ENCODE data around the gene SCO2.
A peak's percentile ranks its signal among the peaks of the same experiment; 100 is the strongest.

The SCO2 gene, protein sequence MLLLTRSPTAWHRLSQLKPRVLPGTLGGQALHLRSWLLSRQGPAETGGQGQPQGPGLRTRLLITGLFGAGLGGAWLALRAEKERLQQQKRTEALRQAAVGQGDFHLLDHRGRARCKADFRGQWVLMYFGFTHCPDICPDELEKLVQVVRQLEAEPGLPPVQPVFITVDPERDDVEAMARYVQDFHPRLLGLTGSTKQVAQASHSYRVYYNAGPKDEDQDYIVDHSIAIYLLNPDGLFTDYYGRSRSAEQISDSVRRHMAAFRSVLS

DNA sequence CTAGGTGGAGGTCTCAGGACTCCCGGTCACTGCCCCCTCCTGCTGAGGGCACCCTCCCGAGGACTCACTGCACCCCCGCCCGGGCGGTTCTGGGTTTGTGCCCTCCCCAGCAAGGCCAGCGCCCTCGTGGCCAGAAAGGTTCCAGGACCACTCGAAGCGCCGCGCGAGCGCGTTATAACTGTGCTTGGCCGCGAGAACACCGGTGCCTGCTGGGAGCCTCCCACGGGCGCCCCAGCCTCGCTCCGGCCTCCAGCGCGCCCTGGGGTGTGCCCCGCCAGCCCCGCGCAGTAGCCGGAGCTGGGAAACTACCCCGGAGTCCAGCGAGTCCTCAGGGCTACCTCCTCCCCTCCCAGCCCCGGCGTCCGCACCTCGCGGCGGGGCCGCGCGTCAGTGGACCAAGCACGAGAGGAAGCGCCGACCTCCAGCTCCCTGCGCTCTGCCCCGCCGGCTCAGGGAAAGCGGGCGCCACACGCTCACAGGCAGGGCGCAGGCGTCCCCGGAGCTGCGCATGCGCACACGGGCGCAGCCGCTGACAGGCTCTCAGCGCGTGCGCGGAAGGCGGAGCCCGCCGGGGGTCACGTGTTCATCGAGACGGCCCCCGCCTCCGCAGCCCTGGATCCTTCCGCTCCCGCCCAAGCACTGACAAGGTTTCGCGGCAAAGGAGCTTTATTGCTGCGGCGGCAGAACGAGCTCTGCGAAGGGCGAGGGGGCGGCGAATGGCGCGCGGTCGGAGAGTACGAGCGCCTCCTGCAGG, at the start of gene SCO2:
SCO2 (minus strand) TSS at position 495 of the 754 bp plus-strand sequence. CDS start 1,187 bp downstream, outside the sequence.
- peak; percentile 95 for DNase-seq (ENCODE audit: low read depth)

DNA sequence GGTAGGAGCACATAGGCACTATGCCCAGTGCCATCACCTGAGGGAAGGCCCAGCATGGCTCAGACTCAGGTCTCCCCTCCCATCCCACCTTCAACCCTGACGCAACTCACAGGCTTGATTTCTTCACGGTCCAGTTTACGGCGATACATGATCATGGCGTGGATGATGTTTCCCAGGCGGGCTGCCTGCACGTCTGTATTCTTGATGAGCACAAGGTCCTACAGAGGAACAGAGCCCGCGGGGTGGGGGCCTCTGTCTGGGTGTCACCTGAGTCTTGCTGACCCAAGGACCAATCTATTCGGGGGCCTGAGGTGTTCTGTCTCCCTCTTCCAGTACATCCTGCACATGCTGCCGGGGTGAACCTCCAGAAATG, 49.0 kb upstream of the SCO2 start:
- DNase-seq (ENCODE audit: low read depth): no peak

DNA sequence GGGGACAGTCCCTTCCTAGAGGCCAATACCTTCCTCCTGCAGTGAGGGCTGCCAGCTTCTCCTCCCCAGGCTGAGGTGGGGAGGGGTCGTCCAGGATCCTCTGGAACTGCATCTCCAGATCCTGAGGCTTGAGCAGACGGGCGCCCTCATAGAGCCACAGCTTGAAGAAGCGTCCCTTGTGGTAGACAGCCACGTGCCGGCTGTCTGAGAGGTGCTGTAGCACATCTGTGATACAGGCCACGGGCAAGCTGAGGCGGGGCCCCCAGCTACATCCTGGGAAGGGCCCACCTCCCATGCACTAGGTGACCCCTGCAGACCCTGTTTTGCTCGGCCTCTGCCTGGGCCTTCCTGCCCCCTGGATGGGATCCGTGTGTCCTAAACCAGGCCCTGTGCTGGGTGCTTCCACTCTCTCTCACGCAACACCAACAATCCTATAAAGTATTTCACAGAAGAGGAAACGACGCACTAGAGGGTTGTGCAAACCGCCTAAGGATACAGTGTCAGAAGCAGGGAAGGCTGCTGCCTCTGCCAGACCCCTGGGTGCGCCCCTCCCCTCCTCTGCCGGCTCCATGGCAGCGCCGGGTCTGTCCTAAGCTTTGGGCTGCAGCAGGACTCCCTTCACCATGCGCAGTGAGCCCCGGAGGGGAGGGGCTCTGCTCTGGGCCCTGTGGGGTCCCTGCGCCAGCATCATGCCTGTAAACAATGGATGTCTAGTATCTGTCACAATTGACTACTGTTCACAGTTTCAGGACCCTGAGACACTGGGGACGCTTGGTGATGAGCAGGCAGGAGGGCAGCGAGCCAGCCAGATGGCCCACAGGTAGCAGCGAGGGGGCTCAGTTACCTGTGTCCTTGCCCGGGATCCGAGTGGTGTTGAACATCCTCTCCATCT, 48.3 kb upstream of the SCO2 start:
- DNase-seq (ENCODE audit: low read depth): no peak

- no peak for DNase-seq (ENCODE audit: low read depth)
These were observed 47.6 kb upstream of the SCO2 start for GRCh38 chr22:50572965-50573364.

- no peak for DNase-seq (ENCODE audit: low read depth)
These were observed 46.1 kb upstream of the SCO2 start for GRCh38 chr22:50571264-50572175.

DNA sequence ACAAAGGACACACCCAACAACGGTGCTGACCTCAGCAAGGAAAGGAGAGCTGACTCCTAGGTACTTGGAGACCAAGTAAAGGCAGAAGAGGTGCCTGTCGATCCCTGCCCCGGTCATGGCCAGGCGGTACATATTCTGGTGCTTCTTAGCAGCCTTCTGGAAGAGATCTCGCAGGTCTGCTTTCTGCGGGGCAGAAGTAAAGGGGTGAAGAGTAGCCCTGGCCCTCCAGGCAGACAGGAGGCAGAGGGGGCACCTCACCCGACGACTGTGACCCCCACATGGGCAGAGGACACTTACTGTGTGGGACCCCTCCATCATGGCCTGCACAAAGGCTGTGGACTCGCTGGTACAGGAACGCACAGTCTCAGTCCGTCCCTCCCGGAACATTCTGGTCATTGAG, 45.5 kb upstream of the SCO2 start:
- DNase-seq (ENCODE audit: low read depth): no peak

DNA sequence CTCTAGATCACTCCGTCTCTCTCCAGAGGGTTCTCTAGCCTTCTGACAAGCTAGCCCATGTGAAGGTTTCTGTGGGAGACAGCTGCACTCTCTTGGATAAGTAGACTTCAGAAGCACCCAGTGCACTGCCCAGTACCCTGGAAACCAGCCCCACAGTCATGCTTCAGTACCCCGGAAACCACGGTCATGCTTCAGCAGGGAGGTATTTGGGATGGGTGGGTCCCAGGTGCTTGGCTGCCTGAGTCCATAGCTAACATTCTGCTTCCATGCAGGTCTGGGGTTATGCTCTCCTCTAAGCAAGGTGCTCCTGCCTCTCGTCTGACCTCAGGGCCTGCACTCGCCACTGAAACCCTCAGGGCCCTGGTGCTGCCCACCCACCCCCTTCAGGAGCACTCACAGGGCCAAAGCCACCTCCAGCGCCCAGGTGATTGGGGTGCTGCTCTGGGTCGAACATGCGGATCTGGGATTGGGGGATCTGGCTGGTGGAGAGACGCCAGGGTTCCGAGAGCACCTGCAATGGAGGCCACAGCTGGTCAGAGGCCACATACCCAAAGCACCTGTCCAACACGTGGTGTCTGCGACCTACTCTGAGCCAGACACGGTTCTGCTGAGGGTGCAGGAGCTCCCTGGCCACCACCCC, 44.6 kb upstream of the SCO2 start:
- DNase-seq (ENCODE audit: low read depth): no peak

- DNase-seq (ENCODE audit: low read depth): no peak
These were observed 43.7 kb upstream of the SCO2 start for GRCh38 chr22:50569041-50569459.

GRCh38 chr22:50568626-50569025, 43.2 kb upstream of the SCO2 start:
- no peak for DNase-seq (ENCODE audit: low read depth)

GRCh38 chr22:50567721-50568252, 42.4 kb upstream of the SCO2 start:
- no peak for DNase-seq (ENCODE audit: low read depth)

DNA sequence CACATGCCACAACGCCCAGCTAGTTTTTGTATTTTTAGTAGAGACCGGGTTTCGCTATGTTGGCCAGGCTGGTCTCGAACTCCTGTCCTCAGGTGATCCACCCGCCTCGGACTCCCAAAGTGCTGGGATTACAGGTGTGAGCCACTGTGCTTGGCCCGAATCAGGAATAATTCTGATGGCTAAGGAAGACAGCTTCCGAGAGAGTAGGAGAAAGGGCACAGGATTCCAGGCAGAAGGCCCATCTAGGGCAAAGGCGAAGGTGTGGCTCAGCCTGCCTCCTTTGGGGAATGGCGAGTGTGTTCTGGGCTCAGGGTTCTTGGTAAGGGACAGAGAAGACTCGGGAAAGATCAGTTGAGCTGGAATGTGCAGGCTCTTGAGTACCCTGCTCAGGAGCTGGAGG, 38.9 kb upstream of the SCO2 start:
- DNase-seq (ENCODE audit: low read depth): no peak

GRCh38 chr22:50563413-50564160, 38.2 kb upstream of the SCO2 start:
- no peak for DNase-seq (ENCODE audit: low read depth)

GRCh38 chr22:50562523-50563412, 37.4 kb upstream of the SCO2 start, which contains the start of gene SYCE3:
TSS of gene SYCE3 (minus strand) at chr22:50562919. CDS start at chr22:50556405, 6,514 bp downstream.
- DNase-seq (ENCODE audit: low read depth): peak; percentile 79

DNA sequence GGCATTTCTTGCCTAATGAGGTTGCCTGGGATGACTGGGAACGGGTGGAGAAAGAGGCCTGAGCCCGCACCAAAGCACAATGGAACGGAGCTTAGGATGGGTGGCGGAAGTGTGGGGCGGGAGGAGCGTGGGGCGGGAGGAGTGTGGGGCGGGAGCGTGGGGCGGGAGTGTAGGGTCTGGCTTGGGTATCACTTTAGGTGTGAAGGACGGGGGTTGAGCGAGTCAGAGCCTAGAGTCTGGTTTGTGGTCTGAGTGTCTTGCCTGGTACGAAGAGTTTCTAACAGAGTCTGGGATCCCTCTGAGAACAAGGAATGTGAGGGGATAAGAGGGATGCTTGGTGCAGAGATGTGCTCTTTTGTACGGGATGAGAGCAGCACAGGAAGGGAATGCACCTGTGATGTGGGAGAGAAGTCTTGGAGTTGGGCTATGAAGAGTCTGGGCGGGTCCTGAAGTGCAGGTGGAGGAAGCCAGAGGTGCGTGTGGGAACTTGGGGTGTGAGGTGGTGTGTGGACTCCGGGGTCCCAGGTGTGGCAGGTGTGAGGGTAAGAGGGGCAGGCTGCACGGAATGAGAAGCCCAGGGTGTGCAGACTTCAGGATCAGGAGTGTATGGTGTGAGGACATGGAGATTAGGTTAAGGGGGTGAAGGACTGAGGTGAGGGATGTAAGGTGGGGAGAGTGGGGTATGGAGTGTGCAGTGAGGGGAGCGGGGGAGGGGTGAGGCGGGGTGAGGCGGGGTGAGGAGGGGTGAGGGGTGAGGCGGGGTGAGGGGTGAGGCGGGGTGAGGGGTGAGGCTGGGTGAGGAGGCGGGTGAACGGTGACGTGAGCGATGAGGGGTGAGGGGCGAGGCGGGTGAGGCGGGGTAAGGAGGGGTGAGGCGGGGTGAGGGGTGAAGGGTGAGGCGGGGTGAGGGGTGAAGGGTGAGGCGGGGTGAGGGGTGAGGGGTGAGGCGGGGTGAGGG, 36.3 kb upstream of the SCO2 start:
- no peak for DNase-seq (ENCODE audit: low read depth)

- DNase-seq (ENCODE audit: low read depth): no peak
These were observed 34.6 kb upstream of the SCO2 start for GRCh38 chr22:50560034-50560433.

GRCh38 chr22:50556703-50557102, 31.3 kb upstream of the SCO2 start:
- DNase-seq (ENCODE audit: low read depth): no peak

- no peak for DNase-seq (ENCODE audit: low read depth)
These were observed 27.9 kb upstream of the SCO2 start for GRCh38 chr22:50553310-50553709.

Measured in fibroblast of the conjunctiva (primary cell).